Measurements from ENCODE around the gene KRTAP10-5. TPM values are rescaled to one million over a fixed set of nuclear protein-coding genes. Genes with fewer than 3 reads are reported as not detected.
"Not testable (repeated sequence)": the region's sequence is repeated elsewhere in the genome, so short reads cannot be mapped to it uniquely, and the experiment has no call there.

Gene KRTAP10-5
- polyA plus RNA-seq, 3 donors, result not detected

- DNase-seq (ENCODE audit: extremely low read depth in 1 of 11, low read depth in 9 of 11, low spot score in 4 of 11), result no peak
Observed at GRCh38 chr21:44613386-44614155, 33.2 kb upstream of the KRTAP10-5 start.

- no peak for DNase-seq (ENCODE audit: extremely low read depth in 1 of 11, low read depth in 9 of 11, low spot score in 4 of 11)
Observed at GRCh38 chr21:44612669-44613229, 32.3 kb upstream of the KRTAP10-5 start.

- DNase-seq (ENCODE audit: extremely low read depth in 1 of 11, low read depth in 9 of 11, low spot score in 4 of 11), result no peak
Observed at GRCh38 chr21:44612029-44612486, 31.7 kb upstream of the KRTAP10-5 start, which contains the start of gene KRTAP10-8. Gene KRTAP10-8, plus strand, starts transcription at chr21:44612079. Its CDS starts 22 bp downstream, at chr21:44612101.

GRCh38 chr21:44611551-44611950 is 31.1 kb upstream of the KRTAP10-5 start:
- DNase-seq (ENCODE audit: extremely low read depth in 1 of 11, low read depth in 9 of 11, low spot score in 4 of 11), result no peak

GRCh38 chr21:44610157-44610843 is 29.9 kb upstream of the KRTAP10-5 start:
- not testable (repeated sequence) for DNase-seq (ENCODE audit: extremely low read depth in 1 of 11, low read depth in 9 of 11, low spot score in 4 of 11)

GRCh38 chr21:44609193-44609592 is 28.8 kb upstream of the KRTAP10-5 start:
- no peak for DNase-seq (ENCODE audit: extremely low read depth in 1 of 11, low read depth in 9 of 11, low spot score in 4 of 11)

GRCh38 chr21:44606495-44606894 is 26.1 kb upstream of the KRTAP10-5 start:
- DNase-seq (ENCODE audit: extremely low read depth in 1 of 11, low read depth in 9 of 11, low spot score in 4 of 11), result no peak

- no peak for DNase-seq (ENCODE audit: extremely low read depth in 1 of 11, low read depth in 9 of 11, low spot score in 4 of 11)
Observed at GRCh38 chr21:44603911-44604310, 23.5 kb upstream of the KRTAP10-5 start.

GRCh38 chr21:44603109-44603875 is 22.9 kb upstream of the KRTAP10-5 start:
- no peak for DNase-seq (ENCODE audit: extremely low read depth in 1 of 11, low read depth in 9 of 11, low spot score in 4 of 11)

GRCh38 chr21:44602463-44602850 is 22.1 kb upstream of the KRTAP10-5 start:
- DNase-seq (ENCODE audit: extremely low read depth in 1 of 11, low read depth in 9 of 11, low spot score in 4 of 11), result no peak

GRCh38 chr21:44601596-44602462 is 21.4 kb upstream of the KRTAP10-5 start:
- no peak for DNase-seq (ENCODE audit: extremely low read depth in 1 of 11, low read depth in 9 of 11, low spot score in 4 of 11)

- DNase-seq (ENCODE audit: extremely low read depth in 1 of 11, low read depth in 9 of 11, low spot score in 4 of 11), result not testable (repeated sequence)
Observed at GRCh38 chr21:44601091-44601490, 20.7 kb upstream of the KRTAP10-5 start.

- DNase-seq (ENCODE audit: extremely low read depth in 1 of 11, low read depth in 9 of 11, low spot score in 4 of 11), result not testable (repeated sequence)
Observed at GRCh38 chr21:44600118-44600978, 19.9 kb upstream of the KRTAP10-5 start, which contains the start of gene KRTAP10-7. Gene KRTAP10-7, plus strand, starts transcription at chr21:44600597. Its CDS starts 25 bp downstream, at chr21:44600622.

GRCh38 chr21:44599264-44600029 is 19.0 kb upstream of the KRTAP10-5 start:
- no peak for DNase-seq (ENCODE audit: extremely low read depth in 1 of 11, low read depth in 9 of 11, low spot score in 4 of 11)

- DNase-seq (ENCODE audit: extremely low read depth in 1 of 11, low read depth in 9 of 11, low spot score in 4 of 11), result no peak
Observed at GRCh38 chr21:44598061-44598460, 17.7 kb upstream of the KRTAP10-5 start.

GRCh38 chr21:44596068-44596725 is 15.8 kb upstream of the KRTAP10-5 start:
- no peak for DNase-seq (ENCODE audit: extremely low read depth in 1 of 11, low read depth in 9 of 11, low spot score in 4 of 11)

All from renal cortex interstitium (tissue), 11 donors.